ENCODE data around the gene SNAP91. TPM values are rescaled to one million over a fixed set of nuclear protein-coding genes. Genes with fewer than 3 reads are reported as not detected.
"Not testable (repeated sequence)": the region's sequence is repeated elsewhere in the genome, so short reads cannot be mapped to it uniquely, and the experiment has no call there.

The SNAP91 gene, protein sequence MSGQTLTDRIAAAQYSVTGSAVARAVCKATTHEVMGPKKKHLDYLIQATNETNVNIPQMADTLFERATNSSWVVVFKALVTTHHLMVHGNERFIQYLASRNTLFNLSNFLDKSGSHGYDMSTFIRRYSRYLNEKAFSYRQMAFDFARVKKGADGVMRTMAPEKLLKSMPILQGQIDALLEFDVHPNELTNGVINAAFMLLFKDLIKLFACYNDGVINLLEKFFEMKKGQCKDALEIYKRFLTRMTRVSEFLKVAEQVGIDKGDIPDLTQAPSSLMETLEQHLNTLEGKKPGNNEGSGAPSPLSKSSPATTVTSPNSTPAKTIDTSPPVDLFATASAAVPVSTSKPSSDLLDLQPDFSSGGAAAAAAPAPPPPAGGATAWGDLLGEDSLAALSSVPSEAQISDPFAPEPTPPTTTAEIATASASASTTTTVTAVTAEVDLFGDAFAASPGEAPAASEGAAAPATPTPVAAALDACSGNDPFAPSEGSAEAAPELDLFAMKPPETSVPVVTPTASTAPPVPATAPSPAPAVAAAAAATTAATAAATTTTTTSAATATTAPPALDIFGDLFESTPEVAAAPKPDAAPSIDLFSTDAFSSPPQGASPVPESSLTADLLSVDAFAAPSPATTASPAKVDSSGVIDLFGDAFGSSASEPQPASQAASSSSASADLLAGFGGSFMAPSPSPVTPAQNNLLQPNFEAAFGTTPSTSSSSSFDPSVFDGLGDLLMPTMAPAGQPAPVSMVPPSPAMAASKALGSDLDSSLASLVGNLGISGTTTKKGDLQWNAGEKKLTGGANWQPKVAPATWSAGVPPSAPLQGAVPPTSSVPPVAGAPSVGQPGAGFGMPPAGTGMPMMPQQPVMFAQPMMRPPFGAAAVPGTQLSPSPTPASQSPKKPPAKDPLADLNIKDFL
- total RNA-seq, result not detected

DNA sequence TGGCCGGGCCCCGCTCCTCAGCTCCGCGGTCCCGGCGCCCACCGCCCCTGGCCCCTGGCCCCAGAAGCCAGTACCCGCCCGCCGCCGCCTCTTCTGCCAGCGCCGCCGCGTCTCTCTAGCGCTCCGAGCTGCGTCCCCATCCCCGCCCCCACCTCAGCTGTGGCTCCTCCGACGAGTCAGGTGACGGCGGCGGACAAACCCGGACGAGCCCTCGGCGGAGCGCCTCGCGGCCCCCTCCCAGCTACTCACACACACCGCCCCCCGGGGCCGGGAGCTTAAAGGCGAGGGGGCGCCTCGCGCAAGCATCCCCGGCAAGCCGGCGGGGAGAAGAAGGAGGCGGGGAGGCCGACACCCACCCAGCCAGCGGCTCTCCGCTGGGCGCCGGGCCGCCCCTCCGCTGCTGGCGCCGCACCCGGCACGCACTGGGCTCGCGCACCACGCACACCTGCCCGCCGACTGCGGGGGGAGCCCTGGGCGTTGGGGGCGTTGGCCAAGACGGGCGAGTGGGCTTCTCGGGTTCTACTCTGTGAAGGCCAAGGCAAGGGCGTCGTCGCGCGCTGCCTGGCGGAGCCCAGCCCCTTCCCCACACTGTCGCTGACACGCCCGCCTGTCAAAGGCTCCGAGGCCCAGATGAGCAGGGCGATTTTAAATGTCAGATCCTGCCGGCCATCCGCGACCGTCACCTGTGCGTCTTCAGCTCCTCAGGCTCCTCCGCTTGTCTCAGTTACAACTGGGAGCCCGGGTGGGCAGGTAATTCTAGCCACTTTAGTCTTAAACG lies at the start of gene SNAP91:
Gene SNAP91 (minus strand): TSS at position 132 of the 778 bp plus-strand sequence. CDS start 1,174 bp downstream, outside the sequence.
- H3K27ac ChIP-seq, result no peak within 1 kb of the TSS
- no peak for DNase-seq (ENCODE audit: low spot score in 2 of 2)
- 3% methylated on average over 18 of the region's 83 CpGs for WGBS

DNA sequence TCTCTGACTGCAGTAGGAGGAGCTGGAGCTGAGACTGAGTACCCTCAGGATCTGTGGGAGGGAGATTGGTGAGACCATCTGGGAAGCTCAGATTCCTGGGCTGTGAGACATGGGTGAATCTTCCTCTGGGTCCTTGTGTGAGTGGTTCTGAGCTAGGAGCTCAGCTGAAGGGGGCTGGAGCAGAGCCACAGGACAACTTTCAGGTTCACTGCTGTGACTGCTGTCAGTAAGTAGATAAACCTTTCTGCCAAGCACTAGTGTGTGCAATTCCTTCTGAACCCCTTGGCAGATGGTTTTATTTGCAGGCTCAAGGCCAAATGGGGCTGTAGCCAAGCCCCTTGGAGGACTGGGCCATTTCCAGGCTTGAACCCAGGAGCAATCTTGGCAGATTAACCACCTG lies 49.6 kb upstream of the SNAP91 start:
- Histone ChIP-seq H3K27me3 (no peaks in the 10 kb centered on the region), H3K9me3 (no peaks in the 10 kb centered on the region), H3K4me3 (no peak overlapping the region), H3K36me3 (no peaks in the 10 kb centered on the region), H3K27ac (no peak overlapping the region), H3K4me1 (no peaks in the 10 kb centered on the region)
- no peak for TF ChIP-seq CTCF (IDR thresholded peaks at IDR 0.05)
- no peak for TF ChIP-seq EP300 (IDR thresholded peaks at IDR 0.05)
- no peak for TF ChIP-seq POLR2A (IDR thresholded peaks at IDR 0.05)
- TF ChIP-seq POLR2AphosphoS5 (IDR thresholded peaks at IDR 0.05), result no peak
- DNase-seq (ENCODE audit: low spot score in 2 of 2), result no peak

More for the DNA sequence above, at the start of gene SNAP91:
- H3K36me3 ChIP-seq, result no peaks in the 10 kb centered on the region
- TF ChIP-seq CTCF (IDR thresholded peaks at IDR 0.05) (no peak), POLR2AphosphoS5 (IDR thresholded peaks at IDR 0.05) (no peak), EP300 (IDR thresholded peaks at IDR 0.05) (no peak)
- H3K4me3 ChIP-seq, result peak within 1 kb of the TSS; percentile 56
- peaks cover 56% of the 10 kb centered on the region for H3K27me3 ChIP-seq
- H3K9me3 ChIP-seq, result peaks cover 3% of the 10 kb centered on the region
- H3K4me1 ChIP-seq, result peaks cover 18% of the 10 kb centered on the region

DNA sequence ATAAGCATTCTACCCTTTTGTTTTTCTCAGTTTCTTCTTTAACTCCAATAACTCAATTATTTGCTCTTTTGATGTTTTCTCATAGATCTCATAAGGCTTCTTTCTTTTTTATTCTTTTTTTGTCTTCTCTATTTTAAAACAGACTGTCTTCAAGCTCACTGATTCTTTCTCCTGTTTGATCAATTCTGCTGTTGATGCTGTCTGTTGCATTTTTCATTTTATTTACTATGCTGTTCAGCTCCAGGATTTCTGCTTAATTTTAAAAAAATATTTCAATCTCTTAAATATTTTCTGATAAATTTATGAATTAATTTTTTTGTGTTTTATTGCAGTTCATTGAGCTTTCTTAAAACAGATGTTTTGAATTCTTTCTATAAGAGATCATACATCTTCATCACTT lies 48.1 kb upstream of the SNAP91 start:
- no peak overlapping the region for H3K27ac ChIP-seq
- H3K9me3 ChIP-seq, result no peaks in the 10 kb centered on the region
- H3K4me1 ChIP-seq, result no peaks in the 10 kb centered on the region
- H3K36me3 ChIP-seq, result no peaks in the 10 kb centered on the region
- TF ChIP-seq CTCF (IDR thresholded peaks at IDR 0.05) (no peak), POLR2A (IDR thresholded peaks at IDR 0.05) (no peak)
- no peak for DNase-seq (ENCODE audit: low spot score in 2 of 2)
- H3K4me3 ChIP-seq, result no peak overlapping the region
- no peaks in the 10 kb centered on the region for H3K27me3 ChIP-seq

- no peaks in the 10 kb centered on the region for H3K4me1 ChIP-seq
- no peak overlapping the region for H3K27ac ChIP-seq
Observed at GRCh38 chr6:83756565-83756964, 47.7 kb upstream of the SNAP91 start.

DNA sequence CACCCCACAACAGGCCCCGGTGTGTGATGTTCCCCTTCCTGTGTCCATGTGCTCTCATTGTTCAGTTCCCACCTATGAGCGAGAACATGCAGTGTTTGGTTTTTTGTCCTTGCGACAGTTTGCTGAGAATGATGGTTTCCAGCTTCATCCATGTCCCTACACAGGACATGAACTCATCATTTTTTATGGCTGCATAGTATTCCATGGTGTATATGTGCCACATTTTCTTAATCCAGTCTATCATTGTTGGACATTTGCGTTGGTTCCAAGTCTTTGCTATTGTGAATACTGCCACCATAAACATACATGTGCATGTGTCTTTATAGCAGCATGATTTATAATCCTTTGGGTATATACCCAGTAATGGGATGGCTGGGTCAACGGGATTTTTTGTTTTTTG lies 43.5 kb upstream of the SNAP91 start:
- not testable (repeated sequence) for H3K27me3 ChIP-seq; DNase-seq (ENCODE audit: low spot score in 2 of 2); H3K4me3 ChIP-seq; H3K9me3 ChIP-seq; H3K27ac ChIP-seq; H3K36me3 ChIP-seq; H3K4me1 ChIP-seq
- WGBS, result 89% methylated on average over 5 of the region's 5 CpGs

More at GRCh38 chr6:83756565-83756964, 47.7 kb upstream of the SNAP91 start:
- Histone ChIP-seq H3K9me3 (no peaks in the 10 kb centered on the region), H3K27me3 (no peaks in the 10 kb centered on the region), H3K36me3 (no peaks in the 10 kb centered on the region), H3K4me3 (no peak overlapping the region)
- 98% methylated on average over 2 of the region's 2 CpGs for WGBS
- TF ChIP-seq POLR2A (IDR thresholded peaks at IDR 0.05), result no peak
- no peak for TF ChIP-seq EP300 (IDR thresholded peaks at IDR 0.05)
- no peak for TF ChIP-seq POLR2AphosphoS5 (IDR thresholded peaks at IDR 0.05)
- no peak for TF ChIP-seq CTCF (IDR thresholded peaks at IDR 0.05)
- DNase-seq (ENCODE audit: low spot score in 2 of 2), result no peak

Data from suprapubic skin (tissue), 4 donors.